Endothelial cell (in vitro differentiated cells): ENCODE data around the gene LPIN1. TPM values are rescaled to one million over a fixed set of nuclear protein-coding genes. Genes with fewer than 3 reads are reported as not detected.

Experiments
- DNase-seq: peaks from one replicate; pipeline ENCODE4 v3.0.0; 2021; ENCODE audit warnings: low spot score
- H3K27ac Mint-ChIP-seq: one replicate; pipeline ENCODE4 v1.8.0; 2021; ENCODE audit warnings: mixed read lengths, inconsistent platforms; ENCODE audit not compliant: unreplicated experiment
- H3K27me3 Mint-ChIP-seq: one replicate; pipeline ENCODE4 v1.8.0; 2021; ENCODE audit warnings: mild to moderate bottlenecking, moderate library complexity, mixed read lengths, inconsistent platforms; ENCODE audit not compliant: unreplicated experiment
- H3K36me3 Mint-ChIP-seq: one replicate; pipeline ENCODE4 v1.8.0; 2021; ENCODE audit warnings: mild to moderate bottlenecking, low read depth, mixed read lengths, inconsistent platforms; ENCODE audit not compliant: unreplicated experiment
- H3K4me1 Mint-ChIP-seq: one replicate; pipeline ENCODE4 v1.8.0; 2021; ENCODE audit warnings: mild to moderate bottlenecking, mixed read lengths, inconsistent platforms; ENCODE audit not compliant: unreplicated experiment
- H3K4me3 Mint-ChIP-seq: one replicate; pipeline ENCODE4 v1.8.0; 2021; ENCODE audit warnings: mild to moderate bottlenecking, mixed read lengths, inconsistent platforms; ENCODE audit not compliant: unreplicated experiment
- H3K9me3 Mint-ChIP-seq: one replicate; pipeline ENCODE4 v1.8.0; 2021; ENCODE audit warnings: mixed read lengths, inconsistent platforms; ENCODE audit not compliant: unreplicated experiment
- total RNA-seq: library from RNA; stranded (reverse); fragmentation: NEBNext Ultra II Directional; extraction: Animal tissue kit (Norgen Biotek cat#: 25700); gene quantifications from one replicate; pipeline ENCODE4 v1.2.1, GENCODE V29; 2021; ENCODE audit not compliant: unreplicated experiment
- TF ChIP-seq, protein P1 (sequence below): fragments of 200-600 bp; sonication (generic); IDR thresholded peaks from one replicate; pipeline ENCODE4 v1.5.0; 2021; ENCODE audit warnings: antibody characterized with exemption; ENCODE audit not compliant: unreplicated experiment

LPIN1 gene
- total RNA-seq, 1 donor from 2014 or later, result 16.4 TPM

DNA sequence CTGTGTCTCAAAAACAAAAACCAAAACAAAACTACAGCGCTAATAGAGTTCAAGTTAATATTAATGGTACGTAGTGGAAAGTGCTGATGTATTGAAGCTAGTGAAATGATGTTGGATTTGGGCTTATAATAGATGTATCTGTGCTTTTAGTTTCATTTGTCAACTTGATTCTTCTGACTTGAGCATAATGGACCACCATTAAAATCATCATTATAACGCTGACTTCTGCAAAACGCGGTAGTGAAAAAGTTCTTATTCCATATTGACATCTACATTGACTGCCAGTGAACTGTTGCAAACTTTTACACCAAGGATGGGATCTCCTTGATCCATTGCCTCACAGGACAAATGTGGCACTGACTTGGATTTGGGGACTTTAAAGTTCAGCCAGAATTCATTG is 85.0 kb downstream of the LPIN1 start:
- TF ChIP-seq, protein P1, sequence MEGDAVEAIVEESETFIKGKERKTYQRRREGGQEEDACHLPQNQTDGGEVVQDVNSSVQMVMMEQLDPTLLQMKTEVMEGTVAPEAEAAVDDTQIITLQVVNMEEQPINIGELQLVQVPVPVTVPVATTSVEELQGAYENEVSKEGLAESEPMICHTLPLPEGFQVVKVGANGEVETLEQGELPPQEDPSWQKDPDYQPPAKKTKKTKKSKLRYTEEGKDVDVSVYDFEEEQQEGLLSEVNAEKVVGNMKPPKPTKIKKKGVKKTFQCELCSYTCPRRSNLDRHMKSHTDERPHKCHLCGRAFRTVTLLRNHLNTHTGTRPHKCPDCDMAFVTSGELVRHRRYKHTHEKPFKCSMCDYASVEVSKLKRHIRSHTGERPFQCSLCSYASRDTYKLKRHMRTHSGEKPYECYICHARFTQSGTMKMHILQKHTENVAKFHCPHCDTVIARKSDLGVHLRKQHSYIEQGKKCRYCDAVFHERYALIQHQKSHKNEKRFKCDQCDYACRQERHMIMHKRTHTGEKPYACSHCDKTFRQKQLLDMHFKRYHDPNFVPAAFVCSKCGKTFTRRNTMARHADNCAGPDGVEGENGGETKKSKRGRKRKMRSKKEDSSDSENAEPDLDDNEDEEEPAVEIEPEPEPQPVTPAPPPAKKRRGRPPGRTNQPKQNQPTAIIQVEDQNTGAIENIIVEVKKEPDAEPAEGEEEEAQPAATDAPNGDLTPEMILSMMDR, result no peak
- Mint-ChIP-seq H3K27me3 (peaks cover 3% of the 10 kb centered on the region), H3K4me3 (no peak overlapping the region), H3K36me3 (peaks cover 10% of the 10 kb centered on the region), H3K9me3 (no peaks in the 10 kb centered on the region), H3K27ac (no peak overlapping the region), H3K4me1 (peaks cover 14% of the 10 kb centered on the region)
- no peak for DNase-seq

DNA sequence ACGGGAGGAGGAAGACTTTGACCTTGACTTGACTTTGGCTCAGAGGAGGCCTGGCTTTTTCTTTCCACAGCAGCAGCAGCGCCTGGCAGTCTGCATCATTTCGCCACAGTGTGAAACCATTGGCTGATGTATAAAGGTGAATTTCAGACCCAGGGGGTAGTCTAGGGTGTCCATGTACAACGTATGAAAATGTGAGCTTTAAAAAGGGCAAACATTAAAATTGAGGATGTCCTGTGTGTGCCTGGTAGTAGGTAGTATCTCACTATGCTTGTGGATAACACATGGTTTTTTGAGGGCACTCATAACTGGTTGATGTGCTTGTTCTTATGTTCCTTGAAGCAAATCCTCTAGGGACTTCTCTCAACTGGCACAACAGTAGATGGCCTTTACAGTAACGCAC is 86.1 kb downstream of the LPIN1 start:
- no peak overlapping the region for H3K4me3 Mint-ChIP-seq
- no peaks in the 10 kb centered on the region for H3K9me3 Mint-ChIP-seq
- H3K4me1 Mint-ChIP-seq, result peaks cover 14% of the 10 kb centered on the region
- H3K36me3 Mint-ChIP-seq, result peaks cover 5% of the 10 kb centered on the region
- no peak overlapping the region for H3K27ac Mint-ChIP-seq
- TF ChIP-seq, protein P1, result no peak
- no peak for DNase-seq
- H3K27me3 Mint-ChIP-seq, result peaks cover 9% of the 10 kb centered on the region

DNA sequence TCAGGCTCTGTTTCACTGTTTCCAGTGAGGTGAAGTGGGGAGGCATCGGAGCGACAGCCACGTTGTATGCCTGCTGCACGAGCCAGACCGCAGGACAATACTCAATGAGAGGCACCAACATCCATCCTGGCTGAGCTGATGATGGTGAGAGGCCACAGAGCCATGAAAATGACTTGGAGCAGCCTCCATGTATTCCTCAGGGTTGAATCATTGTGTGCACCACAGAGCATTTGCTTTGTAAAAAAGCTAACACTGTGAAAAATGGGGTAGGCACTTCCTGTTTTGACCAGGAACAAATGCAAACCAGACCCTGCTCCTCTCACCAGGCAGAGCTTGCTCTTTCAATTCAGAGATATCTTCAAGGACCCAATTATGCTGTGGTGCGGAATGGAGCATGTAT is 87.2 kb downstream of the LPIN1 start:
- Mint-ChIP-seq H3K9me3 (no peaks in the 10 kb centered on the region), H3K27me3 (peaks cover 13% of the 10 kb centered on the region), H3K36me3 (peaks cover 5% of the 10 kb centered on the region), H3K4me1 (peaks cover 14% of the 10 kb centered on the region), H3K27ac (no peak overlapping the region), H3K4me3 (no peak overlapping the region)
- TF ChIP-seq, protein P1, result no peak
- DNase-seq, result no peak

DNA sequence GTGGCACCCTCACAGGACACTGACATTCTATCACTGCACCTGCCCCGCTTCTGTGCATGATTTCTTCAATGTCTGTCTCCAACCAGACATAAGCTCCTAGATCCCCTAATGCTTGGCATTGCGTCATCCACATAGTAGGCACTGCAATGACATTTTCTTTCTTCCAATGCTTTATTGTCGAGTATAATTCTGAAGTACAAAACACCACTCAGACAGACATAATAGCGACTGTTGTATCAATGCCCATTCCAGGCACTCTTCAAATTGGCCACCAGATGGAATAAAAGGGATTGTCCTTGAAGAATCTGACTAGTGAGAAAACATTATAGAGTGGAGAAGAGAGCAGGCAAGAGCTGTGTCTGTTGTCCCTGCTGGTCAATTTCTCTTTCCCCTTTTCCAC is 89.0 kb downstream of the LPIN1 start:
- DNase-seq, result no peak
- Mint-ChIP-seq H3K27ac (no peak overlapping the region), H3K27me3 (peaks cover 18% of the 10 kb centered on the region), H3K4me3 (no peak overlapping the region), H3K36me3 (peaks cover 5% of the 10 kb centered on the region), H3K9me3 (no peaks in the 10 kb centered on the region), H3K4me1 (peaks cover 6% of the 10 kb centered on the region)
- TF ChIP-seq, protein P1, result no peak

DNA sequence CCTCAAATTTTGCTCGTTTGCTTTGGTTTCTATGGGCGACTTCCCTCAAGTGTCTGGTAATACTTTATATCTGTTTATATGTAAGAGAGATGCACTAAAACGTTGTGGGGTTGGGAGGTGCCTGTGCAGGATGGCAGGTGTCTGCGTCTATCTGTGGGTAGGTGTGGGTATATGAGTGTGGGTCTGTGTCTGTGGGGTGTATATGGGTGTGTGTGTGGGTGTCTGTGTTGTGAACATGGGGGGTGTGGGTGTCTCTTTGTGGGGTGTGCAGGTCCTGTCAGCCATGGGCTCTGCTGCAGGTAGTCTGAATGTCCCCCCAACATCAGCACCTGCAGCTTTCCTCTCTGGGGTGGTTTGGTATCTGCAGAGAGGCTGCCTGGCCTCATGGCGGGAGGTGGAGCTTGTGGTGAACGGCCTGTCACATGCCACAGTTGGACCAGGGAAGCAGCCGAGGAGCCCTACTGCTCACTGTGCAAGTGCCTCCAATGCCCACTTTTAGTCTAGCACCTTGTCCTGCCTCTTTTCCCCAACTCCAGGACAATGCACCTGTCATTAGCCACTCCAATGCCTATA is 90.3 kb downstream of the LPIN1 start:
- no peaks in the 10 kb centered on the region for H3K9me3 Mint-ChIP-seq
- no peak for DNase-seq
- H3K27me3 Mint-ChIP-seq, result peaks cover 18% of the 10 kb centered on the region
- no peak overlapping the region for H3K4me3 Mint-ChIP-seq
- no peaks in the 10 kb centered on the region for H3K4me1 Mint-ChIP-seq
- TF ChIP-seq, protein P1, result no peak
- H3K36me3 Mint-ChIP-seq, result peaks cover 5% of the 10 kb centered on the region
- H3K27ac Mint-ChIP-seq, result no peak overlapping the region
